ENCODE results near the gene ANXA2.

- TF ChIP-seq CTCF (IDR thresholded peaks at IDR 0.05) (no peak), EZH2 (IDR thresholded peaks at IDR 0.05; ENCODE audit: borderline replicate concordance, insufficient read depth, low read depth, low read length, poor library complexity, severe bottlenecking) (no peak)
Observed at GRCh38 chr15:60347480-60348049, 50.2 kb downstream of the ANXA2 start.
